ENCODE measurements around the gene MFSD8.
A peak's percentile ranks its signal among the peaks of the same experiment; 100 is the strongest.
"Not testable (repeated sequence)": the region's sequence is repeated elsewhere in the genome, so short reads cannot be mapped to it uniquely, and the experiment has no call there.

MFSD8 gene

DNA sequence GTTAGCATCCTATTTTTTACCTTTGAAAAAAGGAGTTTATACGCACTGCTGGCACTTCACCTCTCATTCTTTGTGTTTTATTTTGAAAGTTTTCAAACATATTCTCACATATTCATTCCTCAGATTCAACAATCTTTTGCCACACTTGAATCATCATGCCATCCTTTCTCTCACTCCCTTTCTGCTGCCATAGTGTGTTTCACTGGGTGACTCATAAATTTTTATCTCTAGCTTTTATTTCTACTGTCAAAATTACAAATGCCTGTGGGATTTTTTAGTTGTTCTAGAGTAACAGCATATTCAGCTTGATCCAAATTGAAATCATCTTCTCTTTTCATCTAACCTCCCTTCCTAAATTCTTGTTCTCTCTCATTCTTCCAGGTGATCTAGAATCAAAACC lies 28.0 kb downstream of the MFSD8 start:
- no peak for DNase-seq (ENCODE audit: low read depth, low spot score)

DNA sequence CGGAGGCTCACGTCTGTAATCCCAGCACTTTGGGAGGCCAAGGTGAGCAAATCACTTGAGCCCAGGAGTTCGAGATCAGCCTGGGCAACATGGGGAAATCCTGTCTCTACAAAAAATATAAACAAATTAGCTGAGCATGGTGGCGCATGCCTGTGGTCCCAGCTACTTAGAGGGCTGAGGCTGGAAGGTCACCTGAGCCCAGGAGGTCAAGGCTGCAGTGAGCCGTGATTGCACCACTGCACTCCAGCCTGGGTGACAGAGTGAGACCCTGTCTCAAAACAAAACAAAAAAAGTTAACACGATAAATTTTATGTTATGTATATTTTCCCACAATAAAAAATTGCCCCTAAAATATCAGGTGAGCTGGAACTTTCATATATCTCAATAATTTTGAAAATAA lies 33.1 kb downstream of the MFSD8 start:
- DNase-seq (ENCODE audit: low read depth, low spot score) = not testable (repeated sequence)

DNA sequence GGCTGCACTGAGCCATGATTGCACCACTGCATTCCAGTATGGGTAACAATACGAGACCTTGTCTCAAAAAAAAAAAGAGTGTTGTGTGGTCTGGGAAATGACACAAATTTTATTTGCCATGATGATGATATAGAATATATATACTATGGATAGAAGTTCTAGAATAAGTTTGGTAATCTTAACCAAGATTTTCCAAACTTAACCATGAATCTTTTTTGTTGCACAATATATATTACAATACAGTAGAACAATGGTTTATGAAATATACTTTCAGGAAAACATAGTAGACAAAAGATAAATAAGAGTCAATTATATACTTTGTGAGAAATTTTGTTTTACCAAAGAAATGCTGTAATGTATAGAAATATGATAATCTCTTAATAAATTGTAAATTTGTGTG lies 34.8 kb downstream of the MFSD8 start:
- DNase-seq (ENCODE audit: low read depth, low spot score) = no peak

DNA sequence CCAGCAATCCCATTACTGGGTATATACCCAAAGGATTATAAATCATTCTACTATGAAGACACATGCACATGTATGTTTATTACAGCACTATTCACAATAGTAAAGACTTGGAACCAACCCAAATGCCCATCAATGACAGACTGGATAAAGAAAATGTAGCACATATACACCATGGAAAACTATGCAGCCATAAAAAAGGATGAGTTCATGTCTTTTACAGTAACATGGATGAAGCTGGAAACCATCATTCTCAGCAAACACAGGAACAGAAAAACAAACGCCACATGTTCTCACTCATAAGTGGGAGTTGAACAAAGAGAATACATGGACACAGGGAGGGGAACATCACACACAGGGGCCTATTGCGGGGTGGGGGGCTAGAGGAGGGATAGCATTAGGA lies 39.3 kb downstream of the MFSD8 start:
- not testable (repeated sequence) for DNase-seq (ENCODE audit: low read depth, low spot score)

DNA sequence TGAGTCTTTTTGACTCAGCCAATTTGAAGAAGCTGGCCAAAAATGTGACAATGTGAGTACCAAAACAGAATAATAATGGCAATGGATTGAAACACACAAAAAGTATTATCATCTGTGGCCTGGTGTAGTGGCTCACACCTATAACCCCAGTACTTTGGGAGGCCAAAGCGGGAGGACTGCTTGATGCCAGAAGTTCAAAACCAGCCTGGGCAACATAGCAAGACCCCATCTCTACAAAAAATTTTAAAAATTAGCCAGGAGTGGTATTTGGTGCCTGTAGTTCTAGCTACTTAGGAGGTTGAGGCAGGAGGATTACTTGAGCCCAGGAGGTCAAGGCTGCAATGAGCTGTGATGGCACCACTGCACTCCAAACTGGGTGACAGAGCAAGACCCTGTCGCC lies 42.7 kb downstream of the MFSD8 start:
- no peak for DNase-seq (ENCODE audit: low read depth, low spot score)

DNA sequence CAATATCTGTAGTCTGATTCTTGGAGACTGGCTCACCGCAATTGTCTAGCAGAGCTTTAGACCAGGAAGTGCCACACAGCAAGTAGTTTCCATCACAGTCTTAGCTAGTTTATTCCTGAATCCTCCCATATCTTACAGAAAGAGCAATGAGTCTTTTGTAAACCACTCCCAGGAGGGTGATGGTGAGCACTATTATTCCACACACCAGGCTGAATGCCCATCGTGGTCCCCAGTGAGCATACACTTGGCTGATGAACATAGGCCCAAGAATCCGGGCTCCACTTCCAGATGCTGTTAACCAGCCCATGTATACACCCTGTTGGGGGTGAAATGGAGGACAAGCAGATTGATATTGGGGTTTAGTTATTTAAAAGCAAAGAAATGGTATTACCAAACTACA lies 44.5 kb downstream of the MFSD8 start:
- DNase-seq (ENCODE audit: low read depth, low spot score) = no peak

DNA sequence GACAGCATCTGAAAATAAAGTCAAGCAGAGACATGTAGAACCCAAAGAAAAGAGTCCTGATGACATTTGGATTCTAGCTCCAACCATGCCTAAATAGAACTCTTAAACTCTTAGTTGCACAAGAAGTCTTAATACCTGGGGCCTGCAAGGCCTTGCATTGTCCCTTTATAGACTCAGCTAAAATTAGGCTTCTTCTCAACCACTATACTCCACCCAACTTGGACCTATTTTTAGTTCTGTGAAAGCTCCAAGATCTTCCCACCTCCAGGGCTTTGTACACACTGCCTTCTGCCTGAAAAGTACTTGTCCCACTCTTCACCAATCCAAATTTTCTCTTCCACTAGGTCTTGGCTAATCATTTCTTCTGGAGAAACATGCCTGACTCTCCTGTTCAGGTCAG lies 47.8 kb downstream of the MFSD8 start:
- no peak for DNase-seq (ENCODE audit: low read depth, low spot score)

DNA sequence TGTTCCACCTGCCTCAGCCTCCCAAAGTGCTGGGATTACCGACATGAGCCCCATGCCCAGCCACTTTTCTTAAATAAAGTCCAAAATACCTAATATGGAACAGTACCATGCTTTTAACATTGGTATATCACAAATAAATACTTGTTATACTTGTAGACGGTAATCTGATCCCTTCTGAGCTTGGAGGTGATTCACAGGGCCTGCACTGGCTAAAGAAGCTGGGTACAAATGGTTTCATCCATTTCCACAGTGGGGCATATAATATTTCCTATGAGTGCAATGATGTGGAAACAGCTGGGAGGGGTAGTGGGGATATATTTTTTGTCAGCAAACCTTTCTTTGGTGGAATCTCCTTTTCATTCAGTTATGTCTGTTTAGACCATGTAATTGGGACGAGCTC lies 48.5 kb downstream of the MFSD8 start:
- DNase-seq (ENCODE audit: low read depth, low spot score) = no peak

DNA sequence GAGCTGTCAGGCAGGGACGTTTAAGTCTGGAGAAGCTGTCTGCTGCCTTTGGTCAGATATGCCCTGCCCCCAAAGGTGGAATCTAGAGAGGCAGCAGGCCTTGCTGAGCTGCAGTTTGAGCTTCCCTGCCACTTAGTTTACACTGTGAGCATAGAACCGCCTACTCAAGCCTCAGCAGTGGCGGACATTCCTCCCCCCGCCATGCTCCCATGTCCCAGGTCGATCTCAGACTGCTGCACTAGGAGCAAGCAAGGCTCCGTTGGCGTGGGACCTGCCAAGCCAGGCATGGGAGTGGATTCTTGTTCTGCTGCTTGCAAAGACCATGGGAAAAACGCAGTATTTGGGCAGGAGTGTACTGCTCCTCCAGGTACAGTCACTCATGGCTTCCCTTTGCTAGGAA lies 59.9 kb downstream of the MFSD8 start:
- DNase-seq (ENCODE audit: low read depth, low spot score) = no peak

DNA sequence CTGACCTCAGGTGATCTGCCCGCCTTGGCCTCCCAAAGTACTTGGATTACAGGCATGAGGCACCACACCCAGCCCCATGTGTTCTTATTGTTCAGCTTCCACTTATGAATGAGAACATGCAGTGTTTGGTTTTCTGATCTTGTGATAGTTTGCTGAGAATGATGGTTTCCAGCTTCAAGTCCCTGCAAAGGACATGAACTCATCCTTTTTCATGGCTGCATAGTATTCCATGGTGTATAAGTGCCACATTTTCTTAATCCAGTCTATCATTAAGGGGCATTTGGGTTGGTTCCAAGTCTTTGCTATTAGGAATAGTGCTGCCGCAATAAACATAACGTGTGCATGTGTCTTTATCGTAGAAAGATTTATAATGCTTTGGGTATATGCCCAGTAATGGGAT lies 65.3 kb downstream of the MFSD8 start:
- not testable (repeated sequence) for DNase-seq (ENCODE audit: low read depth, low spot score)

DNA sequence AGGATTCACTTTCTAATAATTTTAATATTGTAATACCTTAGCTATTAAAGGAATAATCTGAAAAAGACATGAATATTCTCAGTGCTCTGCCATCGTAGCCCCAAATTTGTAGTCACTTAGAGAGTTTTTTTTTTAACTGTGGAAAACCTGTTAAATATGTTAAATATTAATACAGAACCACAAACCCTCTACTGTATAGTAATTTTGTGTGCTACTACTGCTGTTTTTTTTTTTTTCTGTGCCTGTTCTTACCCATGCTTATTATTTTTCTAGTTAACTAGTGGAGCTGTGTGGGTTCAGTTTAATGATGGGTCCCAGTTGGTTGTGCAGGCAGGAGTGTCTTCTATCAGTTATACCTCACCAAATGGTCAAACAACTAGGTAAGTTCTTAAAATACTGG lies 68.4 kb downstream of the MFSD8 start:
- DNase-seq (ENCODE audit: low read depth, low spot score) = no peak

DNA sequence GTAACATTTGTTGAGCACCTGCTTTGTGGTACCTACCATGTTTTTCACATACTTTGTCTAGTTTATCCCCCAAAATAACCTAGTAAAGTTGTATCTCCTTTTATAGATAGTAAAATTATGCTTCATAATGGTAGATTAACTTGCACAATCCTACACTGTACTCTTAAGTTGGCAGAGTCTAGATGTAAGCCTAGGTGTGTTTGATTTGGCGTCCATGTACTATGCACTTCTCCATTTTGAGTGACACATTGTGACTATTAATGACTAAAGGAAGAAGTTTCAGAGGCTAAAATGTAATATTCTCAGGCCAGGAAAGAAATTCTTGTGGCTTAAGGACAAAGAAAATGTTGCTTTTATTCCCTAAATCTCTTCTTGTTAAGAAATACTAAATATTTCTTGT lies 68.9 kb downstream of the MFSD8 start:
- DNase-seq (ENCODE audit: low read depth, low spot score) = no peak

DNA sequence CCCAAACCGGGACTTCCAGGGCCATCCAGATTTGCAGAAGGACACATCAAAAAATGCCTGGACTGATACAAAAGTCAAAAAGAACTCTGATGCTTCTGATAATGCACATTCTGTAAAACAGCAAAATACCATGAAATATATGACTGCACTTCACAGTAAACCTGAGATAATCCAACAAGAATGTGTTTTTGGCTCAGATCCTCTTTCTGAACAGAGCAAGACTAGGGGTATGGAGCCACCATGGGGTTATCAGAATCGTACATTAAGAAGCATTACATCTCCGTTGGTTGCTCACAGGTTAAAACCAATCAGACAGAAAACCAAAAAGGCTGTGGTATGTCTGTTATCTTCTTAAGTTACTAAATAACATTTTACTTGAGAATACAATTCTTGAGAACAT lies 75.1 kb downstream of the MFSD8 start:
- no peak for DNase-seq (ENCODE audit: low read depth, low spot score)

DNA sequence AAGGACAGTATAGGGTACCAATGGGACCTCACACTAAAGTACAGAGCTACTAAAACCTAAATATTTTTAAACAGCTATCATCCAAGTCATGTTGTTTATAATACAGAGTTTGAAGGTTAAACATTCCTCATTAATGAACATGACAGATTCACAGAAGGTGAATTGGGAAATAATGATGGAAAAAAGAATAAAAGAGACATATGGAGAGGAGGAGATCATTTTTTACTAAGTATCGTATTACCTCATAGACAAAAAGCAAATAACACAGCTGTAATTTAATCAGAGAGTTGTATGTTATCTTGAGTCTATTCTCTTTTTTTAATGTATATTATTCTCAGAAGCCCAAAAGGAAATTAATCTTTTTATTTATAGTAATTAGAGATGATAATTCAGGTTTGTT lies 76.4 kb downstream of the MFSD8 start:
- no peak for DNase-seq (ENCODE audit: low read depth, low spot score)

DNA sequence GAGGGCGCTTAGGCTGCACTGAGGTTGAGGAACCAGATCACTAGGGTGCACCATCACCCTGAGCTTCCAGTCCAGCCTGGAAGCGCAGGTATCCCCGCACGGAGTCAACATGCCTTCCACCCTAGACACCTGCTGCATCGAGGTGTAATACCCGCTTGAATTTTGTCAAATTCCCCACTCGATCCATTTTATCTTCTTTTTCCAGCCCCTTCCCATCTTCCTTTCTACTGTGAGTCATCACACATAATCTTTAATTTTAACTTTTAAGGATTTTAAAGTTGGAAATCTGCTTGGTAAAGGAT lies 83.5 kb downstream of the MFSD8 start:
- no peak for DNase-seq (ENCODE audit: low read depth, low spot score)

DNA sequence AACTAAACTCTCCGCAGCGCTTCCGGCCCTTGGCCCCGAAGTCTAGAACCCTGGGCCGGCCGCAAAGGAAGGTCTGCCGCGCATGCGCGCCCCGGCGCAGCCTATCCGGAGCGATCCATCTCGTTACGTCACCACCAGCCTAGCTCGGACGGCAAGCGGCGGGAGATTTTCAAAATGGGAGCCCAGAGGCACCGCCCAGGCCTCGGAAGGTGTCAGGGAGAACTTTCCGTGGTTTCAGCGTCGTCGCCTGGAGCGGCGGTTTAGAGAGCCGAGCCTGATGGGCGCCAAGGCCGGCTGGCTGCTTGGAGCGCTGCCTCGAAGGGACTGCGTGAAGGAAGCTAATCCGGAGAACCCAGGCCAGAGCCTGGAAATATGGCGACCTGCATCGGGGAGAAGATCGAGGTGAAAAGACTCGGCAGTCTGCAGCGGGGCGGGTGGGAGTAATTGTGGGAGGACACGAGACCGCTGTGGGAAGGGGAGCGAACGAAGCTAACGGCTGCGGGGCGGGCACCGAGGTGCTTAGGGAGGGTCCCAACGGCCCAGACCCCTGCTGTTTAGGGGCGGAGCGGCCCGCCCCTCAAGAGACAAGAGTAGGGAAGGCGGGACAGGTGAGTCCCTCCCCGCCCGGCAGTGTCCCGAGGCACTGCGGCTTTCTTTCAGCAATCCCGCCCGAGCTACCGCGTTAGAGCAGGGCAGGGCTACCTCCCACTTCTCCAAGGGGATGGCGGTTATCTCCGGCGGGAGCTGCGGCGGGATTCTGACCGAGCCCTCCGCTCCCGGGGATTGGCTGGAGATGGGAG lies 84.0 kb downstream of the MFSD8 start, which contains the start of gene PLK4:
TSS of gene PLK4 (plus strand) at position 131 of the 800 bp plus-strand sequence. CDS start at position 373, 242 bp downstream.
- DNase-seq (ENCODE audit: low read depth, low spot score) = peak; percentile 85

DNA sequence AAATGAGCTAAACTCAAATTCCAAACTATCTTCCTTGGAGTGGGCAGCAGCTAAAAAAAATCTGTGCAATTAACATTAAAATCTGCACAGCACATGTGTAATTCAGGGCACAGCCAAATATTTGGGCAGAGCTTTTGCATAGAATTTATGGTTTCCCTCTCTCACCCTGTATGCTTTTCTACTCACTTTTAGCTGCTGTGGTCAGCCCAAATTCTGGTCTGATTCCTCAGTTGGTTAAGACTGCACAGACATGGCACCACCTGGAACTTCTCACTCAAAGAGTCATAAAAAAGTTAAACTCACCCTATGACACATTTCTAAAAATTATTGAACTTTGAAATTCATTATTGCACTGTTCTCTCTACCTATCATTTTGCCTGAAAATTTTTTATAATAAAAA lies 89.2 kb downstream of the MFSD8 start:
- DNase-seq (ENCODE audit: low read depth, low spot score) = no peak

DNA sequence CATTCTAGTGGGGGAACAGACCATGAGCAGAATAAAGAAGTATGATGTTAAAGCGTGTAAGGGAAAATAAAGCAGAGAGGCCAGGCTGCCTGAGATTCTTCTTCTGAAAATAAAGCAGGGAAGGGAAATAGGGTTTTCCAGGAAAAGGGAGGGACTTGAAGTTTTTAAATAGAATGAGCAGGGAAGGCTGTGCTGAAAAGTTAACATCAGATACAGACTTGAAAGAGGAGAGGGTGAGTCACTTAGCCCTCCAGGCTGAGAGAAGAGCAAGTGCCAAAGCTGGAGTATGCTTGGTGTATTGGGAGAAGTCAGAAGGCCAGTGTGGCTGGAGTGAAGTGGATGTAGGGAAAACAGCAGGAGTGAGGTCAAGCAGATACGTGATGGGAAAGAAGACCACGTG lies 94.3 kb downstream of the MFSD8 start:
- DNase-seq (ENCODE audit: low read depth, low spot score) = peak; percentile 57

DNA sequence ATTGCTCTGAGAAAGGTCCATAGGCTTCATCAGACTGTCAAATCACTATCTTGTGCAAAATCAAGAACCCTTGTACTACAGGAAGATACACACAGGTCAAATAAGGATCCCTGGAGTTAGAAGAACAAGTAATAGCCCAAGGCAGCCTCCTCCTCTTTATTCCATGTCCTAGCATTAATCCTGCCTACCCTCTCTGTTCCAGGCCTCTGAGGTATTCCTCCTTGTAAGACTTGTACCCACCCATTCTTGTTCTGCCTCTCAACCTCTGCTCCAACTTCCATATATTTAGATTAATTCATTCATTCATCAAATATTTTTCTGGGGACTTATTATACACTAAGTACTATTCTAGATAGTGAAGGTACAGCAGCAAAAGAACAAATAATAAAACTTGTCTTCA lies 94.7 kb downstream of the MFSD8 start:
- DNase-seq (ENCODE audit: low read depth, low spot score) = no peak

DNA sequence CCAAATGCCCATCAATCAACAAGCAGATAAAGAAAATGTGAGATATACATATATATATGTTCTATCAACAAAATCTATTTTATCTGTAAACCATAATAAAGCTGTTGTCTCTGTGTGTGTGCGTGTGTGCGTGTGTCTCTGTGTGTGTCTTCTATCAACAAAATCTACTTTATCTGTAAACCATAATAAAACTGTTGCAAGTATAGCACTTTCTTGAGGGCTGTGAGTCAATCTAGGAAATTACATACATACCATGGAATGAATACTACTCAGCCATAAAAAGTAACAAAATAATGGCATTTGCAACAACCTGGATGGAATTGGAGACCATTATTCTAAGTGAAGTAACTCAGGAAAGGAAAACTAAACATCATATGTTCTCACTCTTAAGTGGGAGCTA lies 96.8 kb downstream of the MFSD8 start:
- DNase-seq (ENCODE audit: low read depth, low spot score) = no peak

Measured in brain pericyte (primary cell).